ENCODE measurements around the gene NARS2.
"Not testable (repeated sequence)": the region's sequence is repeated elsewhere in the genome, so short reads cannot be mapped to it uniquely, and the experiment has no call there.

Gene NARS2

GRCh38 chr11:78542007-78542406, 32.7 kb downstream of the NARS2 start:
- DNase-seq (ENCODE audit: low spot score) = no peak

GRCh38 chr11:78541537-78541936, 33.1 kb downstream of the NARS2 start:
- no peak for DNase-seq (ENCODE audit: low spot score)

GRCh38 chr11:78540256-78540655, 34.4 kb downstream of the NARS2 start:
- DNase-seq (ENCODE audit: low spot score) = no peak

GRCh38 chr11:78539506-78539905, 35.2 kb downstream of the NARS2 start:
- no peak for DNase-seq (ENCODE audit: low spot score)

GRCh38 chr11:78536933-78537332, 37.7 kb downstream of the NARS2 start:
- DNase-seq (ENCODE audit: low spot score) = no peak

GRCh38 chr11:78535920-78536319, 38.7 kb downstream of the NARS2 start:
- no peak for DNase-seq (ENCODE audit: low spot score)

GRCh38 chr11:78535027-78535426, 39.6 kb downstream of the NARS2 start:
- DNase-seq (ENCODE audit: low spot score) = no peak

- no peak for DNase-seq (ENCODE audit: low spot score)
Observed at GRCh38 chr11:78533399-78533798, 41.3 kb downstream of the NARS2 start.

- DNase-seq (ENCODE audit: low spot score) = no peak
Observed at GRCh38 chr11:78532991-78533390, 41.7 kb downstream of the NARS2 start.

- no peak for DNase-seq (ENCODE audit: low spot score)
Observed at GRCh38 chr11:78526497-78527146, 48.0 kb downstream of the NARS2 start.

- no peak for DNase-seq (ENCODE audit: low spot score)
Observed at GRCh38 chr11:78525720-78526119, 48.9 kb downstream of the NARS2 start.

- no peak for DNase-seq (ENCODE audit: low spot score)
Observed at GRCh38 chr11:78520230-78520629, 54.4 kb downstream of the NARS2 start.

GRCh38 chr11:78516281-78516680, 58.4 kb downstream of the NARS2 start:
- no peak for DNase-seq (ENCODE audit: low spot score)

- DNase-seq (ENCODE audit: low spot score) = no peak
Observed at GRCh38 chr11:78514922-78515502, 59.7 kb downstream of the NARS2 start.

GRCh38 chr11:78513085-78513484, 61.6 kb downstream of the NARS2 start:
- DNase-seq (ENCODE audit: low spot score) = not testable (repeated sequence)

- no peak for DNase-seq (ENCODE audit: low spot score)
Observed at GRCh38 chr11:78510597-78510996, 64.1 kb downstream of the NARS2 start.

- DNase-seq (ENCODE audit: low spot score) = no peak
Observed at GRCh38 chr11:78510025-78510596, 64.6 kb downstream of the NARS2 start.

GRCh38 chr11:78504708-78505107, 70.0 kb downstream of the NARS2 start:
- no peak for DNase-seq (ENCODE audit: low spot score)

- DNase-seq (ENCODE audit: low spot score) = no peak
Observed at GRCh38 chr11:78504181-78504580, 70.5 kb downstream of the NARS2 start.

- no peak for DNase-seq (ENCODE audit: low spot score)
Observed at GRCh38 chr11:78499971-78500370, 74.7 kb downstream of the NARS2 start.

GRCh38 chr11:78497293-78497692, 77.4 kb downstream of the NARS2 start:
- no peak for DNase-seq (ENCODE audit: low spot score)

- no peak for DNase-seq (ENCODE audit: low spot score)
Observed at GRCh38 chr11:78493413-78493975, 81.2 kb downstream of the NARS2 start.

GRCh38 chr11:78492973-78493372, 81.7 kb downstream of the NARS2 start:
- DNase-seq (ENCODE audit: low spot score) = no peak
